IMR-90 (cell line): ENCODE measurements around the gene RBM23. TPM values are rescaled to one million over a fixed set of nuclear protein-coding genes. Genes with fewer than 3 reads are reported as not detected.

Experiments
- ATAC-seq: fragments of 200-7000 bp; cut with Tn5 transposase; 2 replicates; pipeline ENCODE4 v1.9.1; 2020; ENCODE audit warnings: low read depth, mild to moderate bottlenecking, moderate library complexity
- BruUV-seq: library from RNA; stranded (reverse); fragments of 400-500 nt; replicated peaks from 2 replicates; lab custom pipeline; 2021; lab: Mats Ljungman, UMichigan
- CTCF ChIA-PET: fragments of 300-600 bp; formaldehyde crosslinking; extraction: SDS; loops from one replicate; lab custom pipeline; 2021; ENCODE audit warnings: antibody characterized with exemption; lab: Yijun Ruan, JAX
- POLR2A ChIA-PET: fragments of 300-600 bp; sonication (Branson Sonifier 250); formaldehyde crosslinking; loops from one replicate; lab custom pipeline; 2022; ENCODE audit warnings: antibody characterized with exemption; ENCODE audit not compliant: unreplicated experiment; lab: Charles Lee
- DNase-seq: peaks from one replicate; pipeline ENCODE4 v3.0.0; 2013
- H2AFZ ChIP-seq: replicated peaks from 2 replicates; pipeline ENCODE3; 2013; ENCODE audit warnings: low read length, mild to moderate bottlenecking; ENCODE audit not compliant: poor library complexity
- H2AK5ac ChIP-seq: 2 replicates; pipeline ENCODE4 v1.6.1; 2013; ENCODE audit warnings: low read depth, low read length, inconsistent platforms
- H2AK9ac ChIP-seq: replicated peaks from 2 replicates; pipeline ENCODE3; 2013; ENCODE audit warnings: mild to moderate bottlenecking, low read depth, low read length, moderate library complexity; ENCODE audit not compliant: poor library complexity
- H2BK120ac ChIP-seq: 2 replicates; pipeline ENCODE4 v1.6.1; 2013; ENCODE audit warnings: low read depth, low read length, inconsistent platforms
- H2BK15ac ChIP-seq: 3 replicates; pipeline ENCODE4 v1.6.1; 2013; ENCODE audit warnings: low read depth, low read length, inconsistent platforms
- H2BK20ac ChIP-seq: 2 replicates; pipeline ENCODE4 v1.6.1; 2013; ENCODE audit warnings: low read depth, mild to moderate bottlenecking, inconsistent platforms, low read length, moderate library complexity
- H2BK5ac ChIP-seq: 2 replicates; pipeline ENCODE4 v1.6.1; 2013; ENCODE audit warnings: mild to moderate bottlenecking, low read depth, low read length, inconsistent platforms; ENCODE audit not compliant: poor library complexity, severe bottlenecking
- H3K14ac ChIP-seq: replicated peaks from 2 replicates; pipeline ENCODE4 v1.6.1; 2013; ENCODE audit warnings: low read depth, low read length, inconsistent platforms
- H3K18ac ChIP-seq: 2 replicates; pipeline ENCODE4 v1.6.1; 2013; ENCODE audit warnings: low read depth, low read length, control low read depth
- H3K23ac ChIP-seq: 2 replicates; pipeline ENCODE4 v1.6.1; 2013; ENCODE audit warnings: low read depth, low read length, inconsistent platforms
- H3K27ac ChIP-seq: 2 replicates; pipeline ENCODE4 v1.5.1; 2013; ENCODE audit warnings: mild to moderate bottlenecking, control low read depth, low read length; ENCODE audit not compliant: insufficient read depth
- H3K27me3 ChIP-seq: 2 replicates; pipeline ENCODE4 v1.6.1; 2013; ENCODE audit warnings: low read length; ENCODE audit not compliant: control insufficient read depth, insufficient read depth
- H3K36me3 ChIP-seq: 2 replicates; pipeline ENCODE4 v1.6.1; 2013; ENCODE audit warnings: low read length, mixed read lengths; ENCODE audit not compliant: control insufficient read depth, insufficient read depth
- H3K4ac ChIP-seq: 2 replicates; pipeline ENCODE4 v1.6.1; 2013; ENCODE audit warnings: low read depth, low read length, inconsistent platforms
- H3K4me1 ChIP-seq: 2 replicates; pipeline ENCODE4 v1.6.1; 2013; ENCODE audit warnings: low read length, mixed read lengths; ENCODE audit not compliant: control insufficient read depth, insufficient read depth
- H3K4me2 ChIP-seq: 2 replicates; pipeline ENCODE4 v1.6.1; 2013; ENCODE audit warnings: low read depth, mild to moderate bottlenecking, control low read depth, low read length, moderate library complexity
- H3K4me3 ChIP-seq: 2 replicates; pipeline ENCODE4 v1.5.1; 2013; ENCODE audit warnings: low read depth, mild to moderate bottlenecking, control low read depth, low read length, moderate library complexity; ENCODE audit not compliant: insufficient read depth
- H3K56ac ChIP-seq: 2 replicates; pipeline ENCODE4 v1.6.1; 2013; ENCODE audit warnings: low read length, inconsistent platforms; ENCODE audit not compliant: insufficient read depth; ENCODE audit errors: extremely low read depth
- H3K79me1 ChIP-seq, 2 experiments: 2 replicates each; pipeline ENCODE4 v1.6.1; 2013; ENCODE audit warnings: low read length in 2 of 2, inconsistent platforms in 1 of 2, low read depth in 1 of 2
- H3K9ac ChIP-seq: 2 replicates; pipeline ENCODE4 v1.6.1; 2013; ENCODE audit warnings: low read depth, low read length, control low read depth
- H3K9me1 ChIP-seq: 2 replicates; pipeline ENCODE4 v1.6.1; 2013; ENCODE audit warnings: low read length, inconsistent platforms; ENCODE audit not compliant: insufficient read depth
- H3K9me3 ChIP-seq: 2 replicates; pipeline ENCODE4 v1.6.1; 2013; ENCODE audit warnings: low read length; ENCODE audit not compliant: control insufficient read depth, insufficient read depth
- H4K20me1 ChIP-seq: 2 replicates; pipeline ENCODE4 v1.6.1; 2013; ENCODE audit warnings: low read length, inconsistent platforms; ENCODE audit not compliant: insufficient read depth
- H4K5ac ChIP-seq: 2 replicates; pipeline ENCODE4 v1.6.1; 2013; ENCODE audit warnings: mild to moderate bottlenecking, low read depth, low read length, control low read depth
- H4K8ac ChIP-seq, 2 experiments: 2 replicates each; pipeline ENCODE4 v1.6.1; 2013; ENCODE audit warnings: low read depth in 2 of 2, low read length in 2 of 2, control low read depth in 1 of 2, inconsistent platforms in 1 of 2
- H4K91ac ChIP-seq: 2 replicates; pipeline ENCODE4 v1.6.1; 2013; ENCODE audit warnings: low read depth, low read length, inconsistent platforms; ENCODE audit not compliant: insufficient read depth
- BHLHE40 ChIP-seq: fragments of 150-350 bp; IDR thresholded peaks from 2 replicates; pipeline ENCODE4 v1.6.1; 2016; ENCODE audit warnings: mild to moderate bottlenecking, low read depth, low read length
- CEBPB ChIP-seq: IDR thresholded peaks from 2 replicates; pipeline ENCODE4 v1.6.1; 2012; ENCODE audit warnings: low read depth, low read length, improper control_type of control experiment
- CHD1 ChIP-seq: IDR thresholded peaks from 2 replicates; pipeline ENCODE4 v1.6.1; 2012; ENCODE audit warnings: low read depth, low read length, improper control_type of control experiment
- FOS ChIP-seq: fragments of 150-350 bp; IDR thresholded peaks from 2 replicates; pipeline ENCODE4 v1.6.1; 2016; ENCODE audit warnings: low read depth, low read length
- MAFK ChIP-seq: IDR thresholded peaks from 2 replicates; pipeline ENCODE4 v1.6.1; 2012; ENCODE audit warnings: low read depth, low read length, improper control_type of control experiment
- MAZ ChIP-seq: IDR thresholded peaks from 2 replicates; pipeline ENCODE4 v1.6.1; 2012; ENCODE audit warnings: low read depth, mild to moderate bottlenecking, low read length, improper control_type of control experiment, moderate library complexity, borderline replicate concordance
- MXI1 ChIP-seq: IDR thresholded peaks from 2 replicates; pipeline ENCODE4 v1.6.1; 2012; ENCODE audit warnings: low read depth, mild to moderate bottlenecking, low read length, moderate library complexity, borderline replicate concordance
- NFE2L2 ChIP-seq: fragments of 150-350 bp; IDR thresholded peaks from 2 replicates; pipeline ENCODE4 v1.6.1; 2016; ENCODE audit warnings: low read depth, mild to moderate bottlenecking, low read length
- POLR2A ChIP-seq: IDR thresholded peaks from 2 replicates; pipeline ENCODE4 v1.6.1; 2012; ENCODE audit warnings: mild to moderate bottlenecking, low read depth, low read length
- RAD21 ChIP-seq: IDR thresholded peaks from 2 replicates; pipeline ENCODE4 v1.6.1; 2012; ENCODE audit warnings: low read length, improper control_type of control experiment
- RCOR1 ChIP-seq: IDR thresholded peaks from 2 replicates; pipeline ENCODE4 v1.6.1; 2012; ENCODE audit warnings: mild to moderate bottlenecking, low read length, improper control_type of control experiment; ENCODE audit not compliant: insufficient replicate concordance
- RFX5 ChIP-seq: IDR thresholded peaks from 2 replicates; pipeline ENCODE4 v1.8.0; 2012; ENCODE audit warnings: low read depth, mild to moderate bottlenecking, low read length, moderate library complexity
- SMC3 ChIP-seq: fragments of 150-350 bp; IDR thresholded peaks from 2 replicates; pipeline ENCODE4 v1.6.1; 2016; ENCODE audit warnings: low read depth, mild to moderate bottlenecking, antibody characterized with exemption, low read length, moderate library complexity
- WGBS, 2 experiments: methylation state at CpG; one replicate each; pipeline versions ENCODE4 v1.1.5 to v1.1.7; 2013; ENCODE audit warnings: missing lambda C conversion rate in 2 of 2; ENCODE audit not compliant: insufficient read length in 1 of 2; ENCODE audit errors: extremely low coverage in 2 of 2; 5-methylcytosine and 5-hydroxymethylcytosine counted together
- dilution Hi-C: fragments of 300-500 bp; cut with HindIII; formaldehyde crosslinking; loops from one replicate; pipeline ENCODE4 v1.14.3; 2018; ENCODE audit warnings: low sequenced_read_pairs; ENCODE audit not compliant: unreplicated experiment
- in situ Hi-C: fragments of 300-500 bp; cut with MboI; formaldehyde crosslinking; loops from 3 replicates; pipeline ENCODE4 v1.14.3; 2019; ENCODE audit warnings: low sequenced_read_pairs, inconsistent platforms, mixed read lengths
- intact Hi-C: fragments of 100-400 bp; cut with micrococcal nuclease; formaldehyde crosslinking; loops from 2 replicates; pipeline ENCODE4 v1.10.0; 2022
- polyA plus RNA-seq, 3 experiments: library from polyadenylated mRNA; depleted of rRNA; stranded (reverse); fragments of >200 nt; gene quantifications; 2 replicates each; pipeline ENCODE4 v1.2.3, GENCODE V29; 2012; ENCODE audit warnings: low replicate concordance in 1 of 3
- total RNA-seq: library from RNA; depleted of rRNA; stranded (reverse); fragments of >200 nt; gene quantifications from 2 replicates; pipeline ENCODE4 v1.2.3, GENCODE V29; 2012
- TF ChIP-seq, protein P1 (sequence below): fragments of 150-350 bp; IDR thresholded peaks from 2 replicates; pipeline ENCODE4 v1.6.1; 2016; ENCODE audit warnings: low read depth, mild to moderate bottlenecking, low read length, moderate library complexity, borderline replicate concordance
- TF ChIP-seq, protein P2 (sequence below): fragments of 150-350 bp; IDR thresholded peaks from 2 replicates; pipeline ENCODE4 v1.6.1; 2017; ENCODE audit warnings: mild to moderate bottlenecking, antibody characterized with exemption, low read length, low read depth
- TF ChIP-seq, protein P3 (sequence below): conservative IDR thresholded peaks from 2 replicates; pipeline ENCODE4 v1.5.1; 2012; ENCODE audit warnings: mild to moderate bottlenecking, low read depth, low read length, improper control_type of control experiment

The RBM23 gene
- total and polyA plus RNA-seq, 2 of the 4 experiments (the other 2 are of a cell fraction): 44.7 to 375 TPM

DNA sequence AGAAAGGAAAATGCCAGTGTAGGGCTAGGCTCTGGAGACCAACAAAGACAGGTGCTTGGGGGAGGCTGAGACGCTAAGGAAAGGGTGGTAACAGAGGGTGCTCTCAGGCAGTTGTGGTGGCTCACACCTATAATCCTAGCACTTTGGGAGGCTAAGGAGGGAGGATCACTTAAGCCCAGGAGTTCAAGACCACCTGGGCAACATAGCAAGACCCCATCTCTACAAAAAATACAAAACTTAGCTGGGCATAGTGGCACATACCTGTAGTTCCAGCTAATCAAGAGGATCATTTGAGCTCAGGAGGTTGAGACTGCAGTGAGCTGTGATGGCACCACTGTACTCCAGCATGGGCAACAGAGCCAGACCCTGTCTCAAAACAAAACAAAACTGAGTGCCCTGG lies 23.5 kb downstream of the RBM23 start:
- intact Hi-C loops: loop anchor here (5.0 to 10.0 kb wide), 3 partner anchors 58 to 511 kb away; partner anchors contain the start of gene MMP14
- no TSS peak for BruUV-seq
- H3K18ac ChIP-seq: no peak overlapping the region

More for the DNA sequence above, 23.5 kb downstream of the RBM23 start:
- H3K9me1 ChIP-seq: peaks cover 20% of the 10 kb centered on the region
- WGBS, 2 experiments: no CpG with 5 or more reads among the region's 1 CpG
- no peaks in the 10 kb centered on the region for H3K9me3 ChIP-seq
- CTCF ChIA-PET: interaction anchor here (1.7 kb wide), 1 partner anchor 73 kb away, joined by 4 read pairs; no protein-coding TSS in a partner anchor
- H2AFZ ChIP-seq: no peak overlapping the region
- H3K14ac ChIP-seq: no peak overlapping the region
- H3K27ac ChIP-seq: no peak overlapping the region
- no peak overlapping the region for H4K8ac ChIP-seq
- H3K36me3 ChIP-seq: 0 out of 2 replicates have a peak, but pooled peaks cover 1% of the 10 kb centered on the region
- no peaks in the 10 kb centered on the region for H3K27me3 ChIP-seq
- no peak overlapping the region for H2AK9ac ChIP-seq
- H4K91ac ChIP-seq: no peak overlapping the region
- ATAC-seq: no peak
- dilution Hi-C loops (no loop called here), in situ Hi-C loops (no loop called here)
- no peak overlapping the region for H3K4me3 ChIP-seq
- no peak overlapping the region for H2BK5ac ChIP-seq
- TF ChIP-seq BHLHE40 (no peak), FOS (no peak), RCOR1 (no peak), MAZ (no peak), CEBPB (no peak), MAFK (no peak), POLR2A (no peak), RFX5 (no peak), MXI1 (no peak), SMC3 (no peak), RAD21 (no peak), CHD1 (no peak), NFE2L2 (no peak)
- TF ChIP-seq, protein P1, sequence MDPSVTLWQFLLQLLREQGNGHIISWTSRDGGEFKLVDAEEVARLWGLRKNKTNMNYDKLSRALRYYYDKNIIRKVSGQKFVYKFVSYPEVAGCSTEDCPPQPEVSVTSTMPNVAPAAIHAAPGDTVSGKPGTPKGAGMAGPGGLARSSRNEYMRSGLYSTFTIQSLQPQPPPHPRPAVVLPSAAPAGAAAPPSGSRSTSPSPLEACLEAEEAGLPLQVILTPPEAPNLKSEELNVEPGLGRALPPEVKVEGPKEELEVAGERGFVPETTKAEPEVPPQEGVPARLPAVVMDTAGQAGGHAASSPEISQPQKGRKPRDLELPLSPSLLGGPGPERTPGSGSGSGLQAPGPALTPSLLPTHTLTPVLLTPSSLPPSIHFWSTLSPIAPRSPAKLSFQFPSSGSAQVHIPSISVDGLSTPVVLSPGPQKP: no peak
- TF ChIP-seq, protein P2, sequence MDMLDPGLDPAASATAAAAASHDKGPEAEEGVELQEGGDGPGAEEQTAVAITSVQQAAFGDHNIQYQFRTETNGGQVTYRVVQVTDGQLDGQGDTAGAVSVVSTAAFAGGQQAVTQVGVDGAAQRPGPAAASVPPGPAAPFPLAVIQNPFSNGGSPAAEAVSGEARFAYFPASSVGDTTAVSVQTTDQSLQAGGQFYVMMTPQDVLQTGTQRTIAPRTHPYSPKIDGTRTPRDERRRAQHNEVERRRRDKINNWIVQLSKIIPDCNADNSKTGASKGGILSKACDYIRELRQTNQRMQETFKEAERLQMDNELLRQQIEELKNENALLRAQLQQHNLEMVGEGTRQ: no peak
- TF ChIP-seq, protein P3, sequence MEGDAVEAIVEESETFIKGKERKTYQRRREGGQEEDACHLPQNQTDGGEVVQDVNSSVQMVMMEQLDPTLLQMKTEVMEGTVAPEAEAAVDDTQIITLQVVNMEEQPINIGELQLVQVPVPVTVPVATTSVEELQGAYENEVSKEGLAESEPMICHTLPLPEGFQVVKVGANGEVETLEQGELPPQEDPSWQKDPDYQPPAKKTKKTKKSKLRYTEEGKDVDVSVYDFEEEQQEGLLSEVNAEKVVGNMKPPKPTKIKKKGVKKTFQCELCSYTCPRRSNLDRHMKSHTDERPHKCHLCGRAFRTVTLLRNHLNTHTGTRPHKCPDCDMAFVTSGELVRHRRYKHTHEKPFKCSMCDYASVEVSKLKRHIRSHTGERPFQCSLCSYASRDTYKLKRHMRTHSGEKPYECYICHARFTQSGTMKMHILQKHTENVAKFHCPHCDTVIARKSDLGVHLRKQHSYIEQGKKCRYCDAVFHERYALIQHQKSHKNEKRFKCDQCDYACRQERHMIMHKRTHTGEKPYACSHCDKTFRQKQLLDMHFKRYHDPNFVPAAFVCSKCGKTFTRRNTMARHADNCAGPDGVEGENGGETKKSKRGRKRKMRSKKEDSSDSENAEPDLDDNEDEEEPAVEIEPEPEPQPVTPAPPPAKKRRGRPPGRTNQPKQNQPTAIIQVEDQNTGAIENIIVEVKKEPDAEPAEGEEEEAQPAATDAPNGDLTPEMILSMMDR: no peak
- H3K23ac ChIP-seq: no peak overlapping the region
- no peak overlapping the region for H2AK5ac ChIP-seq
- H3K4ac ChIP-seq: no peak overlapping the region
- H3K4me2 ChIP-seq: no peak overlapping the region
- peaks cover 17% of the 10 kb centered on the region for H3K4me1 ChIP-seq
- no peak overlapping the region for H2BK15ac ChIP-seq
- H3K79me1 ChIP-seq: peaks cover 0 to 17% of the 10 kb centered on the region in 2 experiments; a peak in 3 of 4 replicates
- POLR2A ChIA-PET: interaction anchor here (0.6 kb wide), 1 partner anchor 65 kb away, joined by 3 read pairs; no protein-coding TSS in a partner anchor
- H2BK120ac ChIP-seq: no peak overlapping the region
- H3K9ac ChIP-seq: no peak overlapping the region
- no peaks in the 10 kb centered on the region for H4K20me1 ChIP-seq
- H4K5ac ChIP-seq: no peak overlapping the region
- no peak overlapping the region for H2BK20ac ChIP-seq
- H3K56ac ChIP-seq: no peak overlapping the region
- DNase-seq: no peak
